Measurements from ENCODE around the gene TTC4. TPM values are rescaled to one million over a fixed set of nuclear protein-coding genes. Genes with fewer than 3 reads are reported as not detected.

The TTC4 gene
- total RNA-seq, 2 experiments from 2014 or later, result 24.3 to 26.1 TPM

- Histone ChIP-seq H3K27ac (ENCODE audit: low read depth, low read length, poor library complexity, severe bottlenecking) (no peak overlapping the region), H3K79me2 (ENCODE audit: insufficient read depth, low read depth, low read length) (no peaks in the 10 kb centered on the region), H3K9me2 (ENCODE audit: insufficient read depth, low read length) (no peaks in the 10 kb centered on the region), H3K4me3 (ENCODE audit: low read depth, low read length, poor library complexity, severe bottlenecking) (no peak overlapping the region), H4K20me1 (ENCODE audit: insufficient read depth, low read length) (no peaks in the 10 kb centered on the region; the same call in 1 of the 2 replicates), H3K9me3 (ENCODE audit: low read length) (no peaks in the 10 kb centered on the region), H2AFZ (ENCODE audit: low read length) (no peak overlapping the region), H3K4me2 (ENCODE audit: low read length) (no peak overlapping the region), H3K36me3 (ENCODE audit: insufficient read depth, low read length) (peaks cover 42% of the 10 kb centered on the region), H3K4me1 (ENCODE audit: insufficient read depth, low read length, poor library complexity, severe bottlenecking) (no peaks in the 10 kb centered on the region)
- no peak for DNase-seq (ENCODE audit: low spot score)
- ChIA-PET POLR2A (no interaction called here), CTCF (ENCODE audit: unreplicated experiment) (no interaction called here)
- no TSS peak for BruUV-seq (replicated peaks)
- intact Hi-C loops (cut with micrococcal nuclease; ENCODE audit: unreplicated experiment), result no loop called here
- TF ChIP-seq CTCF (conservative IDR thresholded peaks at IDR 0.05; ENCODE audit: low read length), result no peak
- TF ChIP-seq EZH2phosphoT487 (IDR thresholded peaks at IDR 0.05; ENCODE audit: borderline replicate concordance, low read depth, low read length), result no peak
Measured at GRCh38 chr1:54744696-54745095, 29.0 kb downstream of the TTC4 start.

- no peak overlapping the region for H3K4me2 ChIP-seq (ENCODE audit: low read length)
- H4K20me1 ChIP-seq (ENCODE audit: insufficient read depth, low read length), result no peaks in the 10 kb centered on the region; the same call in 1 of the 2 replicates
- no peaks in the 10 kb centered on the region for H3K9me3 ChIP-seq (ENCODE audit: low read length)
- TF ChIP-seq EZH2phosphoT487 (IDR thresholded peaks at IDR 0.05; ENCODE audit: borderline replicate concordance, low read depth, low read length) (no peak), CTCF (conservative IDR thresholded peaks at IDR 0.05; ENCODE audit: low read length) (no peak)
- no peak overlapping the region for H3K27ac ChIP-seq (ENCODE audit: low read depth, low read length, poor library complexity, severe bottlenecking)
- BruUV-seq (replicated peaks), result no TSS peak
- H3K9me2 ChIP-seq (ENCODE audit: insufficient read depth, low read length), result no peaks in the 10 kb centered on the region
- no peaks in the 10 kb centered on the region for H3K79me2 ChIP-seq (ENCODE audit: insufficient read depth, low read depth, low read length)
- no peak overlapping the region for H3K4me3 ChIP-seq (ENCODE audit: low read depth, low read length, poor library complexity, severe bottlenecking)
- CTCF ChIA-PET (ENCODE audit: unreplicated experiment), result no interaction called here
- H3K4me1 ChIP-seq (ENCODE audit: insufficient read depth, low read length, poor library complexity, severe bottlenecking), result no peaks in the 10 kb centered on the region
- intact Hi-C loops (cut with micrococcal nuclease; ENCODE audit: unreplicated experiment), result no loop called here
- H3K36me3 ChIP-seq (ENCODE audit: insufficient read depth, low read length), result peaks cover 36% of the 10 kb centered on the region
- DNase-seq (ENCODE audit: low spot score), result no peak
- POLR2A ChIA-PET, result no interaction called here
- no peak overlapping the region for H2AFZ ChIP-seq (ENCODE audit: low read length)
Measured at GRCh38 chr1:54745274-54745673, 29.6 kb downstream of the TTC4 start.

GRCh38 chr1:54745864-54746263, 30.2 kb downstream of the TTC4 start:
- BruUV-seq (replicated peaks), result no TSS peak
- ChIA-PET POLR2A (no interaction called here), CTCF (ENCODE audit: unreplicated experiment) (no interaction called here)
- Histone ChIP-seq H4K20me1 (ENCODE audit: insufficient read depth, low read length) (no peaks in the 10 kb centered on the region; the same call in 1 of the 2 replicates), H3K9me3 (ENCODE audit: low read length) (no peaks in the 10 kb centered on the region), H3K4me1 (ENCODE audit: insufficient read depth, low read length, poor library complexity, severe bottlenecking) (no peaks in the 10 kb centered on the region), H3K9me2 (ENCODE audit: insufficient read depth, low read length) (no peaks in the 10 kb centered on the region), H2AFZ (ENCODE audit: low read length) (no peak overlapping the region), H3K4me3 (ENCODE audit: low read depth, low read length, poor library complexity, severe bottlenecking) (no peak overlapping the region), H3K27ac (ENCODE audit: low read depth, low read length, poor library complexity, severe bottlenecking) (no peak overlapping the region), H3K4me2 (ENCODE audit: low read length) (no peak overlapping the region), H3K36me3 (ENCODE audit: insufficient read depth, low read length) (peaks cover 30% of the 10 kb centered on the region), H3K79me2 (ENCODE audit: insufficient read depth, low read depth, low read length) (no peaks in the 10 kb centered on the region)
- intact Hi-C loops (cut with micrococcal nuclease; ENCODE audit: unreplicated experiment), result no loop called here
- DNase-seq (ENCODE audit: low spot score), result no peak
- no peak for TF ChIP-seq CTCF (conservative IDR thresholded peaks at IDR 0.05; ENCODE audit: low read length)
- TF ChIP-seq EZH2phosphoT487 (IDR thresholded peaks at IDR 0.05; ENCODE audit: borderline replicate concordance, low read depth, low read length), result no peak

All from OCI-LY7 (cell line).